ENCODE data around the gene ADAMTS20.

DNA sequence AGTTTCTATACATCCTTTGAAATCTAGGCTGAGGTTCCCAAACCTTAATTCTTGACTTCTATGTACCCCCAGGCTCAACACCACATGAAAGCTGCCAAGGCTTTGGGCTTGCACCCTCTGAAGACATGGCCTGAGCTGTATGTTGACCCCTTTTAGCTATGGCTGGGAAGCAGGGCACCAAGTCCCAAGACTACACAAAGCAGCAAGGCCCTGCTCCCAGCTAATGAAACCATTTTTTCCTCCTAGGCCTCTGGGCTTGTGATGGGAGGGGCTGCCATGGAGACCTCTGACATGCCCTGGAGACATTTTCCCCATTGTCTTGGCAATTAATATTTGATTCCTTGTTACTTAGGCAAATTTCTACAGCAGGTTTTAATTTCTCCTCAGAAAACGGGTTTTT, 207.0 kb downstream of the ADAMTS20 start:
- TF ChIP-seq CTCF (IDR thresholded peaks at IDR 0.05; ENCODE audit: low read length) (no peak), EZH2phosphoT487 (IDR thresholded peaks at IDR 0.05; ENCODE audit: low read length) (no peak), EZH2 (optimal IDR thresholded peaks at IDR 0.05; ENCODE audit: low read depth, low read length) (no peak)

Measured in MM.1S (cell line).